ENCODE results near the gene NRP1. TPM values are rescaled to one million over a fixed set of nuclear protein-coding genes. Genes with fewer than 3 reads are reported as not detected.

The NRP1 gene
- total RNA-seq, 1 donor from 2014 or later, result 122 TPM

- H3K27ac ChIP-seq, result no peak overlapping the region
- peaks cover 0 to 5% of the 10 kb centered on the region in 2 donors for H3K4me1 ChIP-seq
- no peak overlapping the region for H3K4me3 ChIP-seq
- no peaks in the 10 kb centered on the region for H3K36me3 ChIP-seq
- no peaks in the 10 kb centered on the region for H3K27me3 ChIP-seq
- TF ChIP-seq CTCF (IDR thresholded peaks at IDR 0.05), result no peak
- H3K9me3 ChIP-seq, result no peaks in the 10 kb centered on the region
- DNase-seq (ENCODE audit: low spot score in 2 of 2), result no peak
- intact Hi-C loops (cut with DNase I), result no loop called here
Measured at GRCh38 chr10:33320288-33320687, 14.2 kb downstream of the NRP1 start.

- no peaks in the 10 kb centered on the region for H3K27me3 ChIP-seq
- no peak for TF ChIP-seq CTCF (IDR thresholded peaks at IDR 0.05)
- no peaks in the 10 kb centered on the region for H3K36me3 ChIP-seq
- no peak for DNase-seq (ENCODE audit: low spot score in 2 of 2)
- intact Hi-C loops (cut with DNase I), result no loop called here
- H3K9me3 ChIP-seq, result no peaks in the 10 kb centered on the region
- H3K27ac ChIP-seq, result peak overlapping the region in 1 of 2 donors; percentile 38
- peaks cover 0 to 5% of the 10 kb centered on the region in 2 donors for H3K4me1 ChIP-seq
- no peak overlapping the region for H3K4me3 ChIP-seq
Measured at GRCh38 chr10:33315891-33316290, 18.6 kb downstream of the NRP1 start.

- intact Hi-C loops (cut with DNase I), result no loop called here
- no peak for DNase-seq (ENCODE audit: low spot score in 2 of 2)
- Histone ChIP-seq H3K36me3 (no peaks in the 10 kb centered on the region), H3K27ac (no peak overlapping the region), H3K9me3 (no peaks in the 10 kb centered on the region), H3K4me3 (no peak overlapping the region), H3K4me1 (peaks cover 0 to 5% of the 10 kb centered on the region in 2 donors), H3K27me3 (no peaks in the 10 kb centered on the region)
- TF ChIP-seq CTCF (IDR thresholded peaks at IDR 0.05), result no peak
Measured at GRCh38 chr10:33314811-33315561, 19.5 kb downstream of the NRP1 start.

GRCh38 chr10:33311640-33312039 lies 22.8 kb downstream of the NRP1 start:
- DNase-seq (ENCODE audit: low spot score in 2 of 2), result no peak
- Histone ChIP-seq H3K9me3 (no peaks in the 10 kb centered on the region), H3K4me3 (no peak overlapping the region), H3K27me3 (no peaks in the 10 kb centered on the region), H3K27ac (no peak overlapping the region), H3K4me1 (peaks cover 5% of the 10 kb centered on the region in 2 donors), H3K36me3 (no peaks in the 10 kb centered on the region)
- intact Hi-C loops (cut with DNase I), result no loop called here
- no peak for TF ChIP-seq CTCF (IDR thresholded peaks at IDR 0.05)

- H3K27me3 ChIP-seq, result no peaks in the 10 kb centered on the region
- H3K4me1 ChIP-seq, result peaks cover under 1 to 9% of the 10 kb centered on the region in 2 donors
- no peak overlapping the region for H3K4me3 ChIP-seq
- H3K27ac ChIP-seq, result no peak overlapping the region
- DNase-seq (ENCODE audit: low spot score in 2 of 2), result no peak
- no peak for TF ChIP-seq CTCF (IDR thresholded peaks at IDR 0.05)
- intact Hi-C loops (cut with DNase I), result no loop called here
- H3K36me3 ChIP-seq, result no peaks in the 10 kb centered on the region
- H3K9me3 ChIP-seq, result no peaks in the 10 kb centered on the region
Measured at GRCh38 chr10:33310853-33311252, 23.6 kb downstream of the NRP1 start.
